DMS79 treated with DMSO at 0.1 percent for 48 hours (cell line): ENCODE data around the gene ACO2.
"Not testable (repeated sequence)": the region's sequence is repeated elsewhere in the genome, so short reads cannot be mapped to it uniquely, and the experiment has no call there.

Experiments
- DNase-seq: peaks from one replicate; lab custom pipeline; 2025; lab: John Stamatoyannopoulos, UW

Gene ACO2

GRCh38 chr22:41468381-41469217 is at the start of gene ACO2, which contains the start of gene PHF5A:
TSS of gene ACO2 (plus strand) at chr22:41469117. CDS start at chr22:41469147, 30 bp downstream.
TSS of gene PHF5A (minus strand) at chr22:41468692. CDS start at chr22:41468653, 39 bp downstream.
- DNase-seq: peak; percentile 90

- peak; percentile 22 for DNase-seq
These were observed 43.1 kb upstream of the ACO2 start for GRCh38 chr22:41425660-41426365.

- DNase-seq: no peak
These were observed 39.5 kb upstream of the ACO2 start for GRCh38 chr22:41429232-41429950.

GRCh38 chr22:41429951-41430332 is 39.0 kb upstream of the ACO2 start:
- DNase-seq: no peak

- no peak for DNase-seq
These were observed 37.3 kb upstream of the ACO2 start for GRCh38 chr22:41431656-41432055.

- not testable (repeated sequence) for DNase-seq
These were observed 35.4 kb upstream of the ACO2 start for GRCh38 chr22:41433480-41433879.

- not testable (repeated sequence) for DNase-seq
These were observed 34.4 kb upstream of the ACO2 start for GRCh38 chr22:41434361-41435003.

- no peak for DNase-seq
These were observed 33.4 kb upstream of the ACO2 start for GRCh38 chr22:41435560-41435959.

- DNase-seq: no peak
These were observed 32.4 kb upstream of the ACO2 start for GRCh38 chr22:41436322-41437113.

- no peak for DNase-seq
These were observed 31.7 kb upstream of the ACO2 start for GRCh38 chr22:41437198-41437597.

- not testable (repeated sequence) for DNase-seq
These were observed 28.4 kb upstream of the ACO2 start for GRCh38 chr22:41440511-41440910.

- DNase-seq: no peak
These were observed 26.6 kb upstream of the ACO2 start for GRCh38 chr22:41442240-41442792.

- peak; percentile 84 for DNase-seq
These were observed 24.4 kb upstream of the ACO2 start for GRCh38 chr22:41444360-41445128.

GRCh38 chr22:41445129-41446056 is 23.5 kb upstream of the ACO2 start:
- peak; percentile 30 for DNase-seq

GRCh38 chr22:41446057-41446501 is 22.8 kb upstream of the ACO2 start:
- DNase-seq: no peak

- DNase-seq: peak; percentile 52
These were observed 22.1 kb upstream of the ACO2 start, which contains the start of gene TOB2 for GRCh38 chr22:41446639-41447434. TSS of gene TOB2 (minus strand) at chr22:41446801. CDS start at chr22:41437345, 9,456 bp downstream.

GRCh38 chr22:41447435-41448188 is 21.3 kb upstream of the ACO2 start:
- DNase-seq: peak; percentile 23
